Body of pancreas (tissue), 4 donors: Measurements from ENCODE around the gene SHH.

Experiments
- CTCF ChIP-seq, 7 experiments: fragments of 450-650 bp in 4 of 7; fragments of 200-600 bp in 3 of 7; sonication (generic) in 3 of 7; IDR thresholded peaks; one replicate each; pipeline ENCODE4 v1.5.1; 2016 to 2019; ENCODE audit warnings: antibody characterized with exemption in 7 of 7
- POLR2A ChIP-seq, 3 donors: fragments of 450-650 bp; IDR thresholded peaks; one replicate each; pipeline ENCODE4 v1.6.1; 2016; ENCODE audit warnings: antibody characterized with exemption in 3 of 3, mild to moderate bottlenecking in 2 of 3

- TF ChIP-seq CTCF (IDR thresholded peaks at IDR 0.05) = no peak
- TF ChIP-seq POLR2A (IDR thresholded peaks at IDR 0.05) = no peak
Measured at GRCh38 chr7:155846156-155846555, 33.9 kb upstream of the SHH start.
